OCI-M2 (cell line): ENCODE results near the gene RIN3.

Experiments
- DNase-seq: peaks from one replicate; lab custom pipeline; 2025; ENCODE audit not compliant: unreplicated experiment; lab: John Stamatoyannopoulos, UW

The RIN3 gene

GRCh38 chr14:92706386-92706785 is 192.8 kb downstream of the RIN3 start:
- no peak for DNase-seq

GRCh38 chr14:92709340-92710000 is 195.9 kb downstream of the RIN3 start:
- DNase-seq: no peak

DNA sequence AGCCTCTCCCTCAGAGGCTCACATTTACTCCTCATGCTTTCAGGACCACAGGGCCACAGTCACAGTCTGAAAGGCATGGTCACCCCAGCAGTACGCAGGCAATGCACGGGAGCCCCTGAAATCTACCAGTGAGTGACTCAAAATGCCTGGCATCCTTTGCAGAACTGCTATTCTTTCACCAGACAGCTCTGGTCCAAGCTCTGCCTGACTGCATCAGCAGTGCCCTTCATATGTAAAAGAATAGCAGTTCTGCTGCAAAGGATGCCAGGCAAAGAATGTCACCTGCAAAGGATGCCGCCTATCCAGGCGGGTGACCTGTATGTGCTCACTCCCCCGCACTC is 196.4 kb downstream of the RIN3 start:
- DNase-seq: no peak

DNA sequence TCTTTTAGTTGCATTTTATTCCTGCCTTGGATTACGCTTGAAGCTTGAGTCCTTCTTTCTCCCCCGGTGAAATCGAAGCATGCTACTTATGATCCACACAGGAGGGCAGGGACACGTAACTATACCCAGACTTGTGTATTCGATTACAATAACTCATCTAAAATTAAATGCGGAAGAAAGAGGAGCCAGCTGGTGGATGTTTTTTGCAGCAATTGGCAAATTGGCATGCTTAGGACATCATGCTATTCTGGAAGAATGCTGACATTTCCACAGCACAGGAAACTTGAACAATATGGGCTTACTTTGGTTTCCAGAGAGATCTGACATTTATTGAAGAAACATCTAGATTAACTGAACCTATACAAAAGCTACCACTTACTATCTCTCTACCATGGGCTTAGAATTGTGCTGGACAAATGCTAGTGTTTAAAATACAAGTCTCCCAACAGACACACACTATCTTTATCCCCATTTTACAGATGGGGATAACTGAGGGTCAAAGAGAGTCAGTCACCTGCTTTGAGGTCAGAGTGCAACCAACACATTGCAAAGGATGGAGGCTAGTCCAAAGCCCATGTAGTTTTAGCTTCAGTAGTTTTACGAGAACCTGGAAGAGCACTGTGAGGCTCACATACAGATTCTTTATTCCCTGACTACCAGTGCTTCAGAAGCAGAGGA is 198.5 kb downstream of the RIN3 start:
- no peak for DNase-seq

GRCh38 chr14:92712654-92713051 is 199.1 kb downstream of the RIN3 start:
- DNase-seq: no peak

DNA sequence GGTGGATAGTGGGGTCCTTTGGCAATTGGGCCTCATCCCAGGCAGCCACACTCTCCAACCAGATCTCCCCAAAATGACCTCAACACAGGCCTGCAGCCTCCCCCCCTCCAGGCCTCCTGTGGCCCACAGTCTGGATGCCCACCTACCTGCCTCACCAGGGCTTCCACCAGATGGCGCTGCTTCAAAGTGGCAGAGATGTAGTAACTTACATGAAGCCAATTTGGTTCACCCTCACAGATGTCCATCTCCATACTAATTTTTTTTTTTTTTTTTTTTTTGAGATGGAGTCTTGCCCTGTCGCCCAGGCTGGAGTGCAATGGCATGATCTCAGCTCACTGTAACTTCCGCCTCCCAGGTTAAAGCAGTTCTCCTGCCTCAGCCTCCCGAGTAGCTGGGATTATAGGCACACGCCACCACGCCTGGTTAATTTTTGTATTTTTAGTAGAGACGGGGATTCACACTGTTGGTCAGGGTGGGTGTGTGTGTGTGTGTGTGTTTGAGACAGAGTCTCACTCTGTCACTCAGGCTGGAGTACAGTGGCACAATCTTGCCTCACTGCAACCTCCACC is 201.2 kb downstream of the RIN3 start:
- DNase-seq: peak; percentile 30

GRCh38 chr14:92716131-92716530 is 202.6 kb downstream of the RIN3 start:
- no peak for DNase-seq

DNA sequence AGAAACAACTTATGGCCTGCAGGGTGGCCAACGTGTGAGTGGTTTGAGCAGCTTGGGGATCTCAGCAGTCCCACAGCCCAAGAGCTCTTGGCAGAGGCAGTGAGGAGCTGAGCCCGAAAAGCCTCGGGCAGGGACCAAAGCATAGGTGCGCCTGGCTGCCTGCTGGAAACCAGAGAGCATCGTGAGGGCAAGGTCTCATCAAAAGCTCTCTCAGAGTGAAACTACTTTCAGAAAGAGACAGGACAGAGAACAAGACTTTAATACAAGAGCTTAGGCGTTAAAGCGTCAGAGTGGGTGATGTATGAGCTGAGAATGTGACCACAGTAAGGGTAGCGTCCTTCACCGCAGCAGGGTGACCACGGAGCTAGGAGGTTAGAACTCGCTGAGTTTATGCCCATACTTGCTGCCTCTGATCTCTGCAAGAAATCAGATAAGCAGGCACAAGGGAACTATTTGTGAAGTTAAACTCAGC is 204.0 kb downstream of the RIN3 start:
- DNase-seq: no peak

DNA sequence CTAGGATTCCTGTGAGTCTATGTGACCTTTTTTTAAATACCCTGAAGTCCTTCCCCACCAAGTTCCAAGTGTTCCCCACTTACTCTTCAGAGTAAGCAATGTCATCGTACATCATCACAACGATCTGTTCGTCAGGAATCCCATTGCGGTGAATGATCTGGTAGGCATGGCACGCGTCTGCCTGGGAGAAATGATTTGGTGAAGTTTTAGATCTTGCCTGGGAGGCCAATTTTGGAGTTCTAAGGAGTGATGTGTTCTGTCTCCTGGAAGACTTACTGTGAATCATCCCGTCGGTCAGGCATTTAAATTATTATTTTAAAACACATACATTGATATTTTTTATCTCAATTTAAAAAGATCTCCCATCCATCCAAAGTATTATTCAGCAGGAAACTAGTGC is 205.1 kb downstream of the RIN3 start:
- DNase-seq: no peak

DNA sequence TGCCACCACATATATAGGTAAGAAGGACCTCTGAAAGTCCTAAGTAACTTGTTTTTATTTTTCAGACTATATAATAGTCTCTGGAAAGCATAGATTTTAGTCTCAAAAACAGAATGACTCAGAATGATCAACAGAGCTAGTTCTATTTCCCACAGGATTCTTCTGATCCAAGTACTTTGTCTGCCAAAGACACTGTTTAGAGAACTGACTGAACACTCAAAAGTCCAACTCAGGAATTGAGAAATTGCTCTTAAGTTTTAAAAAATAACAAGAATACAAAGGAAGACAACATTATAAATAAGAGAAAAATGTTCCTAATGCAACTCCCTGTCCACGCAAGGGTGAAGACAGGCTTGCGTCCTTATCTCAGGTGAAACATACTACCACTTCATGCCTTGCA is 205.8 kb downstream of the RIN3 start:
- no peak for DNase-seq

- no peak for DNase-seq
Measured at GRCh38 chr14:92719890-92720323, 206.3 kb downstream of the RIN3 start.

GRCh38 chr14:92724516-92725340 is 211.1 kb downstream of the RIN3 start:
- no peak for DNase-seq

DNA sequence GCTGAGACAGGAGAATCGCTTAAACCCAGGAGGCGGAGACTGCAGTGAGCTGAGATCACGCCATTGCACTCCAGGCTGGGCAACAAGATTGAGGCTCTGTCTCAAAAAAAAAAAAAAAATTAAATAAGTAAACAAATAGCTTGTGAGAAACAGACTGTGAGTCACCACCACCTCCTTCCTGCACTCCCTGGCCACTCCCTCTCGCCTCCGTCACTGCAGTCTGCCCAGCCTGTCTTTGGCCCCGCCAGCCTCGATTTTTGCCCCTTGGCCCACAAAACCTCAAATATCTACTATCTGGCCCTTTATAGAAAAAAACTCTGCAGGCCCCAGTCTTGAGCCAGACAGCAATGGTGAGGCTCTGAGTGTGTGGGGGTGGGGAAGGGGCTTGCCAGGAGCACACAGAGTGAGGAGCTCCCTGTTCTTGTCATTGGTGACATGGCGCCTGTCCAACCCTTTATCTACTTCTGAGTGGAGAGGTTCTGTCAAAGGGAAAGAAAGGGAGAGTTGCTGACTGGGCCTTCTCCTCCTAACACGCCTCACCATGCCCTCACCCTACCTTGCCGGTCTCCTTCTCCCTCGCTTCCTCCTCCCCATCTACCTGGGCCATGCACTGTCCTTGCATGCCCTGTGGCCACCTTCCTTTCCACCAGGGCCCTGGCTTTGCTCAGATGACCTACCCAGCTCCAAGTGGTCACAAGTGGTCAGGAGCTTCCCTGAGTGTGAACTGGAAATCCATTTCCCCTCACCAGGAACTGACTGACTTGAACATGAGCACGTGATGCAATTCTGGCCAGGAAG is 212.8 kb downstream of the RIN3 start:
- no peak for DNase-seq

DNA sequence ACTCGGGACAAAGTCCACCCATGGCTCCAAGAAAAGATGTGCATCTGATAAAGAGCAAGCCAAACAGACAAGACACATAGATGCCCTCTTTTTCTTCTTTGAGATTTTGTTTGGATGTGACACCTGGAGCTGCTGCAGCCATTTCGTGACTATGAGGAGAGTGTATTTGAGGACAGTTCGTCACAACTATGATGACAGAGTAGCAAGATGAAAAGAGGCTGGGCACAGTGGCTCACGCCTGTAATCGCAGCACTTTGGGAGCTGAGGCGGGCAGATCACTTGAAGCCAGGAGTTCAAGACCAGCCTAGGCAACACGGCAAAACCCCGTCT is 213.3 kb downstream of the RIN3 start:
- DNase-seq: no peak

DNA sequence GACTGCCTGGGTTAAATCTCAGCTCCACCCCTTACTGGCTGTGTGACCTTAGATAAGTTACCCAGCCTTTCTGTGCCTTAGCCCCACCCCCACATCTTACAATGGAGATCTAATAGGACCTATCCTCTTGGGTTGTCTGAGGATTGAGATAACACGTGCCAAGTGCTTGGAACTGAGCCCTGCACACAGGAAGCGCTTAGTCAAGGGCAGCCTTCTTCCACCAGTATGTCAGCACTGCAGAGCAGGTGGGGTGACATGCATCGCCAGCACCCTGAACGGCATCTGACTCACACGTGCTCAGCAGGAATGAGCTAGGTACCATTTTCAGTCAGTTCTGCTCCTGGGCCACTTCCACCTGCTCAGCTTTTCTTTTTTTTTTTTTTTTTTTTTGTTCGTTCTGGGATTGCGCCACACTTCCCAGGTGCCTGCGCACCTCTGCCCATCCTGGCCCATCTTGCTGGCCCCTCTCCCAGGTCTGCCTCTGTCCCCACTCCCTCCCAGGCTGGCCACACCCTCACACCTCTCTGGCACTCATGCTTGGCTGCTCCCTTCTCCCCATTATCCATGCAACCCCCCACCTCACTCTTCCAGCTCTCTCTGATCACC is 215.3 kb downstream of the RIN3 start:
- no peak for DNase-seq

GRCh38 chr14:92729634-92730358 is 216.2 kb downstream of the RIN3 start:
- no peak for DNase-seq

DNA sequence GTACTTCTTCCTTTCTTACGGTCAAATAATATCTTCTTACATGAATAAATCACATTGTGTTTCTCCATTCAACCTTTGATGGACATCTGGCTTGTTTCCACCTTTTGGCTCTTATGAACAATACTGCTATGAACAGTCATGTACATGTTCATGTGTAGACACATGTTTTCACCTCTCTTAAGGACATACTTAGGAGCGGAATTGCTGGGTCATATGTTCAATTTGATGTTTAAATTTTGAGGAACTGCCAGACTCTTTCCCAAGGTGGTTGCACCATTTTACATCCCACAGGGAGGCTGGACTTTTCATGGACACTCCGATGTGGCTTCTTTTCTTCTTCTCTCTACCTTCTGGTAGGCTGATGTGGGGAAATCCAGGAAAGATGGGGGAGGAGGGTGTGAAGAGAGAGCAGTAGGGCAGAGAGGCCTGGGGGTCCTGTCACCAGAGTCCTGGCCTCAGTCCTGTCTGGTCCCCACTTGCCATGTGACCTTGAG is 218.1 kb downstream of the RIN3 start:
- no peak for DNase-seq

DNA sequence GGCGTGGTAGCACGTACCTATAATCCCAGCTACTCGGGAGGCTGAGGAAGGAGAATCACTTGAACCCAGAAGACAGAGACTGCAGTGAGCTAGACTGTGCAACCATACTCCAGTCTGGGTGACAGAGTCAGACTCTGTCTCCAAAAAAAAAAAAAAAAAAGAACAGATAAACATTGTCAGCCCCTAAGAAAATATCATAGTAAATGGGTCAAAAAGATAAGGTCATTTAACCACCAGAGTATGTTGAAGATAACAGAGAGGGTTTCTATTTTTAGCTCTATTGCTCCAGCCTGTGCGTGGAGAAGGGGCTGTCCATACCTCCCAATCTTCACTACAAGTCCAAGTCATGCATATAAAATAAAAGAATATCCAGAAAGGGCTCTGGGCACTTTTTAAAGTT is 219.4 kb downstream of the RIN3 start:
- DNase-seq: no peak

GRCh38 chr14:92734618-92735017 is 221.0 kb downstream of the RIN3 start:
- no peak for DNase-seq

DNA sequence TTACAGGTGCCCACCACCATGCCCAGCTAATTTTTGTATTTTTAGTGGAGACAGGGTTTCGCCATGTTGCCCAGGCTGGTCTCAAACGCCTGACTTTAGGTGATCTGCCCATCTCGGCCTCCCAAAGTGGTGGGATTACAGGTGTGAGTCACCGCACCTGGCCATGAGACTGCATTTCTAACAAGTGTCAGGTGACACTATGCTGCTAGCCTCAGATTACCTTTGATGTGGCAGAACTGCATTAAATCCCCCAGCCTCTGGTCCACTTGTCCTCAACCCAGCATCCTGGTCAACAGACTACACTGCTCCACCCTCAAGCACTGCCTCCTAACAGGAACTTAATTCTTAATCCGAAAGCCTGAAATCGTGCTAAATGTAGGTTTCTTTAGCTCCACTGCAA is 221.8 kb downstream of the RIN3 start:
- DNase-seq: no peak
